GM18511 (cell line): Measurements from ENCODE around the gene CTU2.
"Not testable (repeated sequence)": the region's sequence is repeated elsewhere in the genome, so short reads cannot be mapped to it uniquely, and the experiment has no call there.

ENCODE experiments used
- ATAC-seq: cut with Tn5 transposase; IDR thresholded peaks from one replicate; pipeline ENCODE4 v1.9.1; 2021; ENCODE audit warnings: mild to moderate bottlenecking, moderate library complexity; ENCODE audit not compliant: unreplicated experiment

CTU2 gene

GRCh38 chr16:88706229-88706964 is at the start of gene CTU2, which contains the start of gene RNF166:
Gene CTU2 (plus strand): TSS chr16:88706503. CDS start chr16:88706531, 28 bp downstream.
Gene RNF166 (minus strand): TSS chr16:88706408. CDS start chr16:88706325, 83 bp downstream.
- ATAC-seq, result peak; percentile 65

GRCh38 chr16:88657371-88657770 is 48.9 kb upstream of the CTU2 start:
- no peak for ATAC-seq

- no peak for ATAC-seq
Observed at GRCh38 chr16:88658714-88659113, 47.6 kb upstream of the CTU2 start.

- ATAC-seq, result no peak
Observed at GRCh38 chr16:88659160-88659559, 47.1 kb upstream of the CTU2 start.

- no peak for ATAC-seq
Observed at GRCh38 chr16:88661468-88661867, 44.8 kb upstream of the CTU2 start.

- ATAC-seq, result peak; percentile 14
Observed at GRCh38 chr16:88662222-88662842, 44.0 kb upstream of the CTU2 start.

GRCh38 chr16:88662843-88663606 is 43.3 kb upstream of the CTU2 start, which contains the start of gene MVD:
Gene MVD (minus strand): TSS chr16:88663091. CDS start chr16:88663080, 11 bp downstream.
- ATAC-seq, result peak; percentile 95

- ATAC-seq, result no peak
Observed at GRCh38 chr16:88665148-88665547, 41.2 kb upstream of the CTU2 start.

- no peak for ATAC-seq
Observed at GRCh38 chr16:88665570-88665969, 40.7 kb upstream of the CTU2 start.

- no peak for ATAC-seq
Observed at GRCh38 chr16:88667461-88667860, 38.8 kb upstream of the CTU2 start.

- not testable (repeated sequence) for ATAC-seq
Observed at GRCh38 chr16:88669493-88669892, 36.8 kb upstream of the CTU2 start.

GRCh38 chr16:88669980-88670379 is 36.3 kb upstream of the CTU2 start:
- no peak for ATAC-seq

- no peak for ATAC-seq
Observed at GRCh38 chr16:88671806-88672205, 34.5 kb upstream of the CTU2 start.

GRCh38 chr16:88672776-88673175 is 33.5 kb upstream of the CTU2 start:
- no peak for ATAC-seq

GRCh38 chr16:88673716-88674379 is 32.5 kb upstream of the CTU2 start:
- no peak for ATAC-seq

- no peak for ATAC-seq
Observed at GRCh38 chr16:88676502-88677242, 29.6 kb upstream of the CTU2 start.

- ATAC-seq, result no peak
Observed at GRCh38 chr16:88677721-88678120, 28.6 kb upstream of the CTU2 start.

- no peak for ATAC-seq
Observed at GRCh38 chr16:88678224-88678979, 27.9 kb upstream of the CTU2 start.

GRCh38 chr16:88680554-88681083 is 25.7 kb upstream of the CTU2 start:
- no peak for ATAC-seq
